Activated naive CD4-positive, alpha-beta T cell (primary cell): Measurements from ENCODE around the gene ACADVL.
"Not testable (repeated sequence)": the region's sequence is repeated elsewhere in the genome, so short reads cannot be mapped to it uniquely, and the experiment has no call there.

Source experiments
- DNase-seq, 4 experiments: peaks; one replicate each; lab custom pipeline; 2025; lab: John Stamatoyannopoulos, UW

Gene ACADVL

DNA sequence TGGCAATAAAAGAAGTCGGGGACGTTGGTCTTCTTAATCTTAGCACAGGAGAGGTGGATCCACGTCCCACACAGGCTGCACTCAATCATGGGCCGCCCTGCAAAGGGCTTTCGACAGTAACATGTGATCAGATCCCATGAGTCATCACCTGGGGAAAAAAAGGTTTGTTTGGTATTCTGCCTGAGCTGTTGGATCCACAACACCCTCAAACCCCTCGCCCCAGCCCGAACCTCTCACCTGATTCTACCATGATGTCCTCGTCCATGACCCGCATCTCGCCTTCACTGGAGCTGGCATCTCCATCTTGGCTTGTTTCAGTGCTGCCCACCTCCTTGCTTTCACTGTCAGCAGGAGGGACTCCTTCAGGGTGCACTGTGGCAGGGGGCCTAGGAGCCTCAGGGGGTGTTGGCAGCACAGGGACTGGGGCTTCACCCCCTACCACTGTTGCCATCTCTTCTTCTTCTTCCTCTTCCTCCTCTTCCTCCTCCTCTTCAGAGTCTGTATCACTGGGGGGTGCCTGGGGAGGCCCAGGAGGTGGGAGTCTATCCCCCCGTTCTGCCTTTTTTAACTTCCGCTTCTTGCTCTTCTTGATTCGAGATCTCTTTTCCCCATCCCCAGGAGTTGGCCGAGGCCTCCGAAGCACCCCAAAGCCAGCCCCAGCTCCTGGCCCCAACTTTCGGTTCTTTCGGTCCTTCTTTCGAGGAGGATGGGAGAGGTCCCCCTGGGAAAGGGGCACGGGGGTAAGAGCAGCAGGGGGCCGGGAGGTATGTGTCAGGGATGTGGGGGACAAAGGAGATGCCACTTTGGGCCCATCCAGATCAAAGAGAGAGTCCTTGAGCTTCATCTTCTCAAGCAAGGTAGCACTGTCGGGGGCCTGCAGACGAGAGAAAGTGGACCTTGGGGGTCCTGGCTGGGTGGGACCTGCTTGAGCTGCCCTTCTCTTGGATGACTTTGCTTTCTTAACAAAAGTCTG lies 16.2 kb downstream of the ACADVL start:
- DNase-seq: no peak

DNA sequence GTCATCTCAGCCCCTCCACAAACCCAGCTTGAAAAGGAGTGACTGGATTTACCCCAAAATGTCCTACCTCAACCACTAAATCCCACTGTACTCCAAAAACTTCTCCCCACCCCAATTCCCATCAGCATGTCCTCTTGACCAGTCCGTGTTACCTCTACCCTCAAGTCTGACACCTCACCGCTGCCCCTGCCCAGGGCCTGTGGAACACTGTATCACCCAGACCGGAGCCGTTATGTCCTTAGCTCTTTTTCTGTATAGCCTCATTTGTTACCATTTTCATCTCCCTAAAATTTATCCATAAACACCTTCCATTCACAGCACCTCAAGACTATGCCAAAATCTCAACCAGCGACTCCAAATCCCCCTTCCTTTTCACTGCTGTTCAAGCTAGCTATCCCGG lies 17.1 kb downstream of the ACADVL start:
- no peak for DNase-seq

DNA sequence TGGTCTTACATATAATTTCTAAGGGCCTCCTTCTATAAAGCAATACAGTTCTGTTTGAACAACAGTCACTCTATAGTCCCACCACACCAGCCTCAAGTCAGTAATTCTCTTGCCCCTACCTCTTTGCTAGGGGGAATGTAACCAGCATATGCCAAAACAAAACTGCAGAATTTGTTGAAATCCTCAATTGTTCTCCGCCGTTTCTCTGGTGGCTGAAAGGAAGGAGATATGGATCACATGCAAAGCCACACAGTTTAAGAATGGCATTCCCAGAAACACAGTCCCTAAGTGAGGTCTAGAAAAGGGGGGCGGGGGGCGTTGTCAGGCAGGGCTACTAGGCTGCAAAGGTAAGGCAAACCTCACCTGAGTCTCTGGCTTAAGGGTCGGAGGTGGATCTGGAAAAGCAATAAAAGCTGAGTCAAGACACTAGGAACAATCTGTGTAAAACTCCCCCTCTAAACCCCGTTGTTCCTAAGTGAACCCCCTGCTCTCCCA lies 17.6 kb downstream of the ACADVL start:
- no peak for DNase-seq

DNA sequence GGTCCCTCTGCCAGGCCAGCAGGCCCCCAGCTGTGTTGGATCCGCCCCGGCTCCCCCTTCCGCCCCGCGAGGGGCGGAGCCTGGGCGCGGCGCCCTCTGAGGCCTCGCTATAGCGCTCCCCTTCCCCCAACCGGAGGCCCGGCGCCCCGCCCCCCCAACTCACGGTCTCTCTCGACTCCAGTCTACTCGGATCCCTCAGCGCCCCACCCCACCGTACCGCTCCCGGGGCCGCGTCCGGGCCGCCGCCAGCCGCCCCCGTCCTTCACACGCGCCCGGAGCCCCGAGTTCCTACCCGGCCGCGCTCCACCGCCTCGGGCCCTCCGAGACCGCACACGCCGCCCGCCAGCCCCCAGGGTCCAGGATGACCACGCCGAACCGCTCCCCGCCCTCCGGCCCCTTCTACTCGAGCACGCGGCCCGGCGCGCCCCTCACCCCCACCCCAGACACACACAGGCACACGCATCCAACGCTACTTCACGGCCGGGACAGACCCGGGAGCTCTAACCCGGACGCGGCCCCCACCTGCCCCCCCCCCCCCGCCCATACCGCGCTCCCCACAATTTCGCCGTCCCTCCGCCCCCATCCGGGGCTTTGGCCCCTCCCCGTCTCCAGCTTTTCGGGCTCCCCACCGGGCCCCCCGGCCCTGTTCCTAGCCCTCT lies 18.2 kb downstream of the ACADVL start:
- DNase-seq: peak; percentile 30 to 75 (median 60)

DNA sequence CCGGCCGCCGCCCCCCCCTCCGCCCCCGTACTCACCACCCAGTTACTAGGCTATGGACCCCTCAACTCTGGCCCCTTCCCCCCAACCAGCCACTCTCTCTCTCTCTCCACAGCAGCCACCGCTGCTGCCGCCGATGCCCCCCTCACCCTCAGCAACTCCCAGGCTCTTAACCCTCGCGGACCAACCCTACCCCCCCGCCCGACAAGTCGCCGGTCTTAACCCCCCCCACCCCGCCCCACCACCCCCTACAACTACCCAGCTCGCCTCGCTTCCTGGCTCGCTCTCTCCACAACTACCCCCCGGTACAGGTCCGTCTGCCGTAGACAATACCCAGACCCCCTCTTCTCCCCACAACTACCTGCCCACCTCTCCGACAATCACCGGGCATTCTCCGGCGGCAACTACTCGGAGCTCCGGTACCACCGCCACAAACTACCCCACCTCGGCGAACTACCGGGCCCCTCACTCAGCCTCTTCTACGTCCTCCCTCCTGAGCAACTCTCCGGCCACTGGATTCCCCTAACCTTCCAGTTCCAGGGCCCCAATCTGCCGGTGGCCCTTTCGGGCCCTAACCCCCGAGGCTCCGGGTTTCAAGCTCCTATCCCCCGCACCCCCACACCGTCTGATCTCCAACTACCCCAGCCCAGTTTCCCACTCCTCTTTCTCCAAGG lies 18.8 kb downstream of the ACADVL start:
- peak in 1 of 4 experiments; percentile 44 for DNase-seq

DNA sequence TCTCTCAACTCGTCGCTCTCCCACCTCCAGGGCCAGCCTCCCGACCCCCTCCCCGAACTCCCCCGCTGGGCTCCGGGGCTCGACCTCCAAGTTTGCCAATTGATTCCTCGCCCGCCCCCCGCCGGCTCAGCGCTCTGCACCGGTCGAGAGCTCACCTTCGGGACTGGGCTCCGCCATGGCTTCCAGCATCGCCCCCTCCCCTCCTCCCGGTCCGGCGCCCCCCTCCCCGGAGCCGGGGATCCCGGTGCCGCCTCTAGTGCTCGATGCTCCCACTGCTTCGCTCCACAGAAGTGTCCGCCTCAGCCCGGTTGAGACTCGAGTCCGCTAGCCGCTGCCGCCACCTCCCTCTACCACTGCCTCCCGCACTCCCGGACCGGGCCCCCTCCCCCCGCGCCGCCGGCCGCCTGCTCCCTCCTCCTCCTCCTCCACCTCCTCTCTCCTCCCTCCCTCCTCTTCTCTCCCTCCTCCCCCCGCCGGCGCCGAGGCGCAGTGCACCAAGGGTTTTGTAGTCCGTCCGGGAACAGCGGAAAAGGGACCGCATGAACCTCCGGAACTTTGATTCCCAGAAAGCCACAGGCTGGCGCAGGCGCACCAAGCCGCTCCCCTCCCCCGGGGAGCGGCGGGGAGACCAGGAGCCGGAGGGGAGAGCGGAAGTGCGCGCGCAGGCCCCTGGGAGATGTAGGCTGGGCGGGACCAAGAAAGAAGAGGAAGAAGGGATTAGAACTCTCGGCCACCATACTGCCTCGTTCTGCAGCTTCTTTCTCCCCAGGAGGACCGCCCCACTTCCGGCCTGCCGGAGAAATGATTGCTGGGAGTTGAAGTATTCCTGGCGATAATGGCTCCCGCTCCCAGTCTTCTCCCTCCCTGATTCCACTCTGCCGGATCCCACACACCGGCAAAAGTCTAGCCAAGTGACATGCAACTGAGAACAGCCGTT lies 19.6 kb downstream of the ACADVL start, which contains the start of gene PHF23:
TSS of gene PHF23 (minus strand) at position 367 of the 937 bp plus-strand sequence. CDS start at position 189, 178 bp downstream.
- peak; percentile 91 to 96 (median 92) for DNase-seq

DNA sequence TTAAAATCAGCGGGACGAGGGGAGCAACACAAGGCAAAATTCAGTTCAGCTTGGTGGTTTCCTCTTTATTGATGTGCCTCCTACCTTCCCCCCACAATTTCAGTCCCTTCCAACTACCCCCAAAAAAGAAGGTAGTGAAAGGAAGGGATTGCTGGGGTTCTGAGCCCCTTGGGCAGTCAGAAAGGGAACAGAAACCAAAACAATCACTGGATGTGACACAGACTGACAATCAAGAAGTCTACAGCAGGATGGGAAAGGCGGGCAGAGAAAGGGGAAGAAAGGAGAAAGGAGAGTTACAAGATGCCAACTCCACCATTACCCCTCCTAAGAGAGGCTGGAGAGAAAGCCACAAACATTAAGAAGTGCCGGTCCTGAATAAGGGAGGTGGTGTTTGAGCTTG lies 20.6 kb downstream of the ACADVL start:
- DNase-seq: no peak

DNA sequence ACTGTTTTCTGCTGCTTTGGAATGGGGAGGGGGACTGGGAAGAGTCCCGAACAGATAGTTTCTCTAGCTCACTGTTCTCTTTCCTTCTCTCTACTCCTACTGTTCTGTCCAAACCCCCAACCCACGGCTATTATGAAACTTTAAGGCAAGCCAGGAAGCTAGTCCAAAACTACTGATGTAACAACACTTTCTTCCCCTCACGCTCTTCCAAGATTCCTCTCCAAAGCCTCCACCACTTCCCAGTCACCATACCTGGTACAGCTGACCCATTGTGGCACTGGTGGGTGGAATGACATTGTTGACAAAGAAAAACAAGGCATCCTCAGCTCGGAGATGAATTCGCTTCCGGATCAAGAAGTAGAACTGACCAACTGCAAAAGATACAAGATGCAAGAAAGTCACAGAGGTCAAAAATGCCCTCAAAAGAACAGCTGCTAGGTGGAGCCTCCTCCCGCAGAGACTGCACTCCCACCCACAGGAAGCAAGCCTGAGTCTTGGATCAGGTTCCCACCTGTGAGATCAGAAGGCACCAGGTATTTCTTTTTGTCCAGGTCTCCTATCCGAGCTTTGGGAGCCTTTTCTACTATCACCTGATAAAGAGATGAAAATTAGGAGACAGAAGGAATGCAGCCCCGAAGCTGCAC lies 21.5 kb downstream of the ACADVL start:
- no peak for DNase-seq

DNA sequence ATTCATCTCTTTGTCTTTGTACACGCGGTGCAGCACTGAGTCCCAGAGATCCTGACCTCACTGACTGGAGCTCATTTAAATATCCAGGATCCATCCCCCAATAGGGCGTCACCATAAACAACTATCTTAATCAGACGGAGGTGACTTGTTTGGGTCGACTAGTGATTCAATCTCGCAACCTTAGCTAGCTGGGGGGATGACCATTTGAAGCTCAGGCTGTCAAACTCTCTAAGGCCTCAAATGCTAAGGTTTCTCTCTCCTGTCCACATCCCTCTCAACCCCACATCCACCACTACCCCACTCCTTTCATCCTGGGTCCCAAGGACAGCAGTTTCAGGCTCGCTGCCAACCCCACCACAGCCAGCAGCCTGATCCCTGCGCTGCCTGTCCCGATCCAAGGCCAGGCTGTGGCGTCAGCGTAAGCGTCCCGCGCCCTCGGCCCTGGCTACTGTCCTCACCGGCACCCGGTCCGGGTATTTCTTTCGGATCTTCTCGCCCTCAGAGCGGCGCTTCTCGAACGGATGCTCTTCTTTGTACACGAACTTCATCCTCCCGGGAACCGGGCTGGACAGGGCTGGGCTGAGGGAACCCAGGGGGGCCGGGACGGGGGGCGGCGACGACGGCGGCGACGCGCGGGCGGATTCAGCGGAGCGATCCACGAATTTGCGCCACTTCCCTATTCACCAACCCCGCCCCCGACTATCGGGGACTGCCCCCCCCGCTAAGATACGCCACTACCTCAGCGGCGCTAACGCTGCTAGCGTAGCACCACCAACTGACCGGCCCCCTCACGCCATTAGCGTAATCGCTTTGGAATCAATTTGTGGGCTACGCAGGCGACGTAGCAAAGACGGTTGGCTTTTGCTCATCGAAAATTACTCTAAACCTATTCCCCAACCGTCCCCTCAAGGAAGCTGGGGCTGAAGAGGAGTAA lies 22.3 kb downstream of the ACADVL start, which contains the start of gene GABARAP:
TSS of gene GABARAP (minus strand) at position 667 of the 934 bp plus-strand sequence. CDS start at position 548, 119 bp downstream.
- peak; percentile 82 to 93 (median 88) for DNase-seq

DNA sequence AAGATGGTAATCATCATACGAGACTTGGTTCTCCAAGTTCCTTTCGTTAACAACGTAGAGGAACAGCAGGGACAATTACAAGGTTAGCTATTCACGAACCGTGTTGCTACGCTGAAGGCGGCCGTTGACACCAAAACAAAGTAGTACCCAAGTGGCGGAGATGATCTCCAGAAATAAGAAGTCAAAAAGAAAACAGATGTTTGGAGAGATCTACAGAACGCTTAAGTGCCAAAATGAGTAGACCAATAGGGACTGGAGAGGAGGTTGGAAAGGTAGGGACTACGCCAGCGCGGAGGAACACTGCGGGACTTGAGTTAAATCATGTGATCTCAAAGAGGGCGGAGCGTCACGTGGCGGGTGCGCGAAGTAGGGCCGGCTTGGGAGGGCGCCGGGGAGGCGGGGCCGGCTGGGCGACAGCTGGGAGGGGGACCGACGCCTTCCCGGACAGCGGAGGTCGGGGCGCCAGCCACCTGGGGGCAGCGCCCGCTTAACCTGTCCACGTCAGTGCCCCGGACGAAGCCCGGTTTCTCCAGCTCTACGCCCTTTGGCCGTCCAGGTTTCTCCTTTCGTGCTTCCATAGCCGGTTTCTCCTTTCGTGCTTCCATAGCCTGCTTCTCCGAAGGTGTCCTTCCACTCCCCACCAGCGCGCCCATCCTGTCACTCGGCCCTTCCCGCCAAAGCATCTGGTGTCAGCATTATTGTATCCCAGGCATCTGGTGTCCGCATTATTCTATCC lies 23.1 kb downstream of the ACADVL start:
- peak; percentile 73 to 89 (median 84) for DNase-seq

DNA sequence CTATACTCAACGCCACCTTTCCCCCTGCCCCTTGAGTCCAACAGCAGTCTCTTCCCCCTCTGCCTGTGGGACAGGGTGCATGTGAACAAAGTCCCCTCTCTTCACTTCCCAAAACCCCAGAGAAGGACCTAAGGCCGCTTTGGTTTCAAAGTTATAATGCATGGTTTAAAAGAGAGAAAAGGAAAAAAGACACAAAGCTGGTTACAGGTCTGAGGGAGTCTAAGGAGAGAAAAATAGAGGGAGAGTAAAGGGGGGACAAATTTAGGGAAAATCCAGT lies 23.7 kb downstream of the ACADVL start:
- DNase-seq: no peak

DNA sequence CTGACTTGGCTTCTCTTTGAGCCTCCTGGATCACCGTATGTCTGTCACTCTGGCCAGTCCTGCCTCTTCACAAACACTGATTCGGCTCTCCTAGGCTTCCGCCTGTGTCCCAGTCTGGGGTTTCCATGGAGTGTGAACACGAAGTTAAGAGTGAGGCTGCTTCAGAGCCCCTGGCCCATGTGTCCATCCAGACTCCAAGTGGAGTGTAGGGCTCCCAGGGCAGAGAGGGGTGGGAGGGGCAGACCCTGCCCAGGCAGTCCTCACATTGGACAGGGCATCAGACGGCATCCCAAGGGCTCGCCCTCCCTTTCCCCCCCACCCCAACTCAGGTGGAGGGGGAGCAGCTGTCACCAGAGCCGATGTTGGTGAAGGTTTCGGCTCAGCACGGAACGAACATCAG lies 24.1 kb downstream of the ACADVL start:
- DNase-seq: not testable (repeated sequence)

DNA sequence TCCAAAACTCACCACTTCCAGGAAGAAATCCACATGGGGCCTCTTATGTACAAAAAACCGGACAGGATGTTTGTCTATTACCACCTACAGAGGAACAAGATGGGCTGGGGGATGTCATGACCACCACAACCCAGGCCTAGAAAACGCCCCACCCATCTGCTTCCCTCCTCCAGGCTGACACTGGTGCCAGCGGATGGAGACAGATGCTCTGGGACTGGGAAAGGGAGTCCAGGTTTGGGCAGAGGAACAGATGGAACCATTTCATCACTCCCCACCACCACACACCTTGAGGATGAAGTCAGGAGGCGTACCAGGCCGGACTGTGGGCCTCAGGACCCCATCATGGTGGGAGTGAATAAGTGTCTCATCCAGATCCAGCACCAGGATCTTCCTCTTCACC lies 27.0 kb downstream of the ACADVL start:
- no peak for DNase-seq

DNA sequence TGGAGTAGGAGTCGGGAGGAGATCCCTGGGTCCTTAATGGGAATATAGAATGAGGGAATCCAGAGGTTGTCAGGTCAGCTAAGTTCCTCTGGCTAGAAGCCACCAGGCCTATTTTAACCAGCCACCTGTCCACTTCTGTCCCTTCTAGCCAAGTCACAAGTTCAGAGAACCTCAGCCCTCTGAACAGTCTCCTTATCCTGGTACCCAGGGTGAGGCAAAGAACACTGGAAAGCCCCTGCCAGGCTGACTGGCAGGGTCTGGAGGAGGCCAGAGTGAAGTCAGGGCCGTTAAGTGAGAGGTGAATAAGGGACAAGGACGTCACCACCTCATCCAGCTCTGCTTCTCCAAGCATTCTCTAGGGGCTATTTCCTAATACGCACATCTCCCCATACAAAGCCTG lies 29.1 kb downstream of the ACADVL start:
- no peak for DNase-seq

DNA sequence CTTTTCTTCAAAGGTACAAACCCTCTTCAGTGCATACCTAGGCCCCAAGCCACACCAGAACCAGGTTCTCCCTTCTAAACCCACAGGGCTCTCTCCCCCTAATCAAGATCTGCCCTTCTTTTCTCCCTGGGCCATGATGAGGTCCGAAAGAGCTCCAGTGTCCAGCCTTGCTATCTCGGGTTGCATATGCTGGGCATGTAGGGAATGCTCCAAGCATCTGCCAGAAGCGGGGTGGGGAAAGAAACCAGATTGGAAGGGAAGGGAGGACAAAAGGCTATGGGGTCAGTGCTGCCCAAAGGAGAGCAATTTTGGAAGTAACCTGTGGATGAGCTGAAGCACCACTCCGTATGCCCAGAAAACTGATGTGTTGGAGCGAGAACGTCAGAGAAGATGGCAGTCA lies 29.5 kb downstream of the ACADVL start:
- DNase-seq: no peak

DNA sequence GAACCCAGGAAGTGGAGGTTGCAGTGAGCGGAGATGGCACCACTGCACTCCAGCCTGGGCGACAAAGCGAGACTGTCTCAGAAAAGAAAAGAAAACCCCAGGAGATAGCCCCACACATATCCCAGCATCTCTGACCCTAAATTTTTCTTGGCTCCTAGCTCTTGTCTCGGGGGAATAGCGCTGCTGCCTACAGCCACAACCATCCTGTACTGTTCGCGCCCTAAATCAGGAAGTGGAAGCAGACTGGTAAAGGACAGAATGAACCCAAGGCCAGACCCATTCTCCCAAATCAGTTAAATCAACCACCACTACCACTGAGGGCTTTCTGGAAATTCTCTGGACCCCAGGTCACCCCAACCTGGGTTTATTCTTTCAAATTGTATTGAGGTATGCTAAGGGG lies 30.1 kb downstream of the ACADVL start:
- DNase-seq: no peak

DNA sequence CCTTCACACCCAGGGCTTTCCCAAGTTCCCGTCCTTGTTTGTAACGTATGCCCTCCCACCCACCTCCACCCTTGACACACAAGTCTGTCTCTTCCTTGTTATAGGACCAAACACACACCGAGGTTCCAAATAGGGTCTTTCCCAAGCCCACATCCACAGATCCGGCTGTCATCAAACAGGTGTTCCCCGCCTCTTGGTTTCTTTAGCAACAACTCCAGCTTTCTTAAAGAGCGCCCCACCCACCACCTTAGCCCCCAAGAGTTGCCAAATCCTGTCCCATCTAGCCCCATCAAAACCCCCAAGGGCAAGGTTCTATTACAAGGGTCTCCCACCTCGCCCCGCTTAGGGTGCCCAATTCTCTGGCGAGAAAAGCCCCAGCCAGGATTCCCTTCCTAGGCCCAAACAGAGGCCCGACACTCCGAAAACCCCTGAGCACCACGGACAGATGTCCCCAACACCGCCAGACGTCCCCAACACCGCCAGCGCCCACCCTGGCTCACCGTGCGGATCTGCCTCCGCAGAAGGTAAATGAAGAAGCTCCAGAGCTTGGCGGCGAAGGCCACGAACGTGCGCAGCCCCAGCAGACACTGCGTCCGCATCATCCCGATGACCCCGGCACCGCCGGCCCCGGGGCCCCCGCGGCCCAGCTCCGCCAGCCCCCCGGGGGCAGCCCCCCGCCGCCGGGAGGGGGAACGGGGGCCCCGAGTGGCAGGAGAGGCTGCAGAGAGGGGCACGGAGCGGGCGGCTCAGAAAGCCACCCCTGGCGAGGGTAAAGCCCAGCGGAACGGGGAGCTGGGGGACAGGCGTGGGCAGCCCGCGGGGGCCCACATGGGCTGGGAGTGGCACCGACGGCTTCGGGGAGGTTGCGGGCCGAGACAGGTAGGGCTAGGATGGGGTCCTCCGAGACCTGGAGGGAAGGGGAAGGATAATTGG lies 31.2 kb downstream of the ACADVL start:
- DNase-seq: no peak

DNA sequence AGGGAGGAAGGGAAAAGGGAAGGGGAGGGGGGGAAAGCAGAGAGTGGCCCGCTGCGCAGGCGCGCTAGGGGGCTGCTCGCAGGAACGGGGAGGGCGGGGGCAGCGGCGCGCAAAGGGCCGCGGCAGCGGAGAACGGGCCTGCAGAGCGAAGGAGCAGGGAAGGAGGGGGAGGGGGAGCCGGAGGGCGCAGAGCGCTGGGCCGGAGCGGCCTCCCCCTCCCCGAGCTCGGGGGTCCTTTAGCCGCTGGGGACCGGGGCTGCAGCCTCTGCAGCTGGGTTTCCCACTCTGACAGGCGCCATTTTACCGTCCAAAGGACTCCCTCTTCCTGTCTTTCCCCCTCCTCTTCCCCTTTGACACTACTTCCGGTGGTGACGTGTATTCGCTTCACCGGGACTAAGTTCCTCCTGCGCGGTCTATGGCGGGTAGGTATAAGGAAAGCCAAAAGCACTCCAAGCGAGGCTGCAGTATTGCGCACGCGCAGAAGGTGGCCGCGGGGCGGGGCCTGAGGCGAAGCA lies 32.0 kb downstream of the ACADVL start, which contains the start of gene CTDNEP1:
TSS of gene CTDNEP1 (minus strand) at position 74 of the 515 bp plus-strand sequence. CDS start 438 bp downstream, outside the sequence.
- peak; percentile 98 to 99 (median 98) for DNase-seq
